OCI-LY7 (cell line): ENCODE results near the gene ITPRIP. TPM values are rescaled to one million over a fixed set of nuclear protein-coding genes. Genes with fewer than 3 reads are reported as not detected.

Experiments
- BruUV-seq: library from RNA; stranded (reverse); fragments of 400-500 nt; replicated peaks from 2 replicates; lab custom pipeline; 2021; lab: Mats Ljungman, UMichigan
- CTCF ChIA-PET: fragments of 300-600 bp; sonication (Branson Sonifier 250); formaldehyde crosslinking; loops from one replicate; lab custom pipeline; 2022; ENCODE audit warnings: antibody characterized with exemption; ENCODE audit not compliant: unreplicated experiment; lab: Charles Lee
- POLR2A ChIA-PET: fragments of 300-600 bp; sonication (Branson Sonifier 250); formaldehyde crosslinking; loops from one replicate; lab custom pipeline; 2022; ENCODE audit warnings: antibody characterized with exemption; lab: Charles Lee
- DNase-seq: peaks from one replicate; pipeline ENCODE4 v3.0.0-alpha.2; 2015; ENCODE audit warnings: low spot score
- H2AFZ ChIP-seq: fragments of 200-600 bp; sonication (generic), shearing (Covaris generic); 2 replicates; pipeline ENCODE4 v1.6.1; 2014; ENCODE audit warnings: mild to moderate bottlenecking, antibody characterized with exemption, low read length, moderate library complexity
- H3K27ac ChIP-seq: fragments of 200-600 bp; sonication (generic); 2 replicates; pipeline ENCODE4 v1.5.1; 2014; ENCODE audit warnings: mixed run types, low read depth, mild to moderate bottlenecking, moderate library complexity, low read length, inconsistent platforms; ENCODE audit not compliant: poor library complexity, severe bottlenecking
- H3K36me3 ChIP-seq: fragments of 200-600 bp; sonication (generic); 2 replicates; pipeline ENCODE4 v1.6.1; 2014; ENCODE audit warnings: mild to moderate bottlenecking, antibody characterized with exemption, low read length, moderate library complexity, mixed read lengths; ENCODE audit not compliant: insufficient read depth
- H3K4me1 ChIP-seq: fragments of 200-600 bp; sonication (generic); 2 replicates; pipeline ENCODE4 v1.5.1; 2014; ENCODE audit warnings: mild to moderate bottlenecking, low read length; ENCODE audit not compliant: insufficient read depth, poor library complexity, severe bottlenecking
- H3K4me2 ChIP-seq: fragments of 200-600 bp; sonication (generic); 2 replicates; pipeline ENCODE4 v1.6.1; 2014; ENCODE audit warnings: mild to moderate bottlenecking, low read length
- H3K4me3 ChIP-seq: fragments of 200-600 bp; sonication (generic); 2 replicates; pipeline ENCODE4 v1.5.1; 2014; ENCODE audit warnings: mild to moderate bottlenecking, low read depth, low read length; ENCODE audit not compliant: poor library complexity, severe bottlenecking
- H3K79me2 ChIP-seq: fragments of 200-600 bp; sonication (generic); 2 replicates; pipeline ENCODE4 v1.6.1; 2016; ENCODE audit warnings: low read depth, mild to moderate bottlenecking, low read length, moderate library complexity, mixed read lengths; ENCODE audit not compliant: insufficient read depth
- H3K9me2 ChIP-seq: fragments of 200-600 bp; sonication (generic); 2 replicates; pipeline ENCODE4 v1.6.1; 2016; ENCODE audit warnings: mild to moderate bottlenecking, low read length, mixed read lengths; ENCODE audit not compliant: insufficient read depth
- H3K9me3 ChIP-seq: fragments of 200-600 bp; sonication (generic); 2 replicates; pipeline ENCODE4 v1.6.1; 2014; ENCODE audit warnings: mild to moderate bottlenecking, mixed run types, low read length, mixed read lengths
- H4K20me1 ChIP-seq: fragments of 200-600 bp; sonication (generic); 2 replicates; pipeline ENCODE4 v1.6.1; 2014; ENCODE audit warnings: mild to moderate bottlenecking, antibody characterized with exemption, low read length, moderate library complexity, mixed read lengths; ENCODE audit not compliant: insufficient read depth
- CTCF ChIP-seq: fragments of 200-600 bp; sonication (generic); conservative IDR thresholded peaks from 2 replicates; pipeline ENCODE4 v1.5.1; 2014; ENCODE audit warnings: mild to moderate bottlenecking, antibody characterized with exemption, low read length, moderate library complexity, mixed read lengths
- EZH2phosphoT487 ChIP-seq: fragments of 200-600 bp; sonication (generic); IDR thresholded peaks from 2 replicates; pipeline ENCODE4 v1.6.1; 2018; ENCODE audit warnings: low read depth, borderline replicate concordance, mild to moderate bottlenecking, mixed run types, antibody characterized with exemption, low read length, moderate library complexity, mixed read lengths
- intact Hi-C: fragments of 100-400 bp; cut with micrococcal nuclease; formaldehyde crosslinking; loops from one replicate; pipeline ENCODE4 v1.10.0; 2022; ENCODE audit not compliant: unreplicated experiment
- total RNA-seq, 2 experiments: library from RNA; depleted of rRNA in 1 of 2; stranded (reverse); fragments of >200 nt in 1 of 2; shearing (Covaris generic) in 1 of 2; gene quantifications; 2 replicates each; pipeline ENCODE4 v1.2.3, GENCODE V29; 2014 to 2022

The ITPRIP gene
- total RNA-seq, 2 experiments from 2014 or later: 6.0 to 18.0 TPM

GRCh38 chr10:104296687-104297436, 41.4 kb downstream of the ITPRIP start:
- POLR2A ChIA-PET: interaction anchor here (0.6 to 1.6 kb wide), 3 partner anchors 23 to 324 kb away, joined by 3 to 7 read pairs (median 5); no protein-coding TSS in a partner anchor

GRCh38 chr10:104293781-104294321, 44.4 kb downstream of the ITPRIP start:
- BruUV-seq: no TSS peak
- TF ChIP-seq EZH2phosphoT487: no peak
- TF ChIP-seq CTCF: no peak

More at GRCh38 chr10:104296687-104297436, 41.4 kb downstream of the ITPRIP start:
- CTCF ChIA-PET: no interaction called here
- no peak overlapping the region for H3K4me2 ChIP-seq
- no TSS peak for BruUV-seq
- H2AFZ ChIP-seq: no peak overlapping the region
- no peak for DNase-seq
- intact Hi-C loops: no loop called here
- no peaks in the 10 kb centered on the region for H3K9me3 ChIP-seq
- H3K4me1 ChIP-seq: peaks cover 18% of the 10 kb centered on the region
- H3K4me3 ChIP-seq: no peak overlapping the region
- H3K36me3 ChIP-seq: no peaks in the 10 kb centered on the region
- no peak overlapping the region for H3K27ac ChIP-seq
- H3K79me2 ChIP-seq: no peaks in the 10 kb centered on the region
- no peaks in the 10 kb centered on the region for H3K9me2 ChIP-seq
- H4K20me1 ChIP-seq: no peaks in the 10 kb centered on the region
- TF ChIP-seq CTCF: no peak
- no peak for TF ChIP-seq EZH2phosphoT487

More at GRCh38 chr10:104293781-104294321, 44.4 kb downstream of the ITPRIP start:
- Histone ChIP-seq H3K9me2 (no peaks in the 10 kb centered on the region), H4K20me1 (no peaks in the 10 kb centered on the region), H2AFZ (no peak overlapping the region), H3K4me2 (no peak overlapping the region), H3K27ac (no peak overlapping the region), H3K36me3 (no peaks in the 10 kb centered on the region), H3K4me3 (no peak overlapping the region), H3K79me2 (no peaks in the 10 kb centered on the region), H3K4me1 (peaks cover 5% of the 10 kb centered on the region), H3K9me3 (no peaks in the 10 kb centered on the region)
- CTCF ChIA-PET: no interaction called here
- intact Hi-C loops: no loop called here
- POLR2A ChIA-PET: interaction anchor here (0.5 to 2.8 kb wide), 6 partner anchors 12 to 73 kb away, joined by 3 to 16 read pairs (median 4); no protein-coding TSS in a partner anchor
- DNase-seq: no peak
